GM15510 (cell line): ENCODE data around the gene ASPRV1.

ENCODE experiments used
- POLR2A ChIP-seq: IDR thresholded peaks from 3 replicates; pipeline ENCODE4 v1.6.1; 2011; ENCODE audit warnings: borderline replicate concordance; ENCODE audit not compliant: insufficient read length; ENCODE audit errors: extremely low read depth

The ASPRV1 gene

DNA sequence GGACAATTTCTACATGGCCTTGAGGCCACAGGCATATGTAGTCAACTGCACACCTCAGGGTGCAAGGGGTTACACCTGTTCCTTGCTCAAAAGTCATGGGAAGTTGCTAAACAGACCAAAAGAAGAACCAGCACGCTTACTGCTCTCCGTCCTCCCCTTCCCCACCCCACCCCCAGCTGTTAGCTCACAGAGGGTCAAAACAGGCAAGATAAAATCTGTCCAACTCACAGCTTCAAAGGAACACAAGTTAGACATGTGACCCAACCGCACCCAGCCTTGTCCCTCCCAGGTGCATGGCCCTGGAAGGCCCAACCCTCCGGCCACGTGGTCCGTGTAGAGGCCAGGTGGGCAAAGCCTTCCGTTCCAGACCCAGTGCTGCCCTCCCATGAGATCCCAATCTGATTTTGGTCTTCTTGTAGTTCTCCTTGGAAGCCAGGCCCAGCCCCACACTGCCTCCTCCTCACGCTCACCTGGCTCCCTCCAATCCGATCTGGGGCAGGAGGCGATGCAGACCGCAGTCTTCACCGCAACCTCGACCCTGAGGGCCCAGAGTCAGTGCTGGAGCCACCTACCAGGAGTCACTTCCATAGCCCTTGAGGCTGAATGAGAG lies 14.5 kb upstream of the ASPRV1 start:
- no peak for TF ChIP-seq POLR2A

DNA sequence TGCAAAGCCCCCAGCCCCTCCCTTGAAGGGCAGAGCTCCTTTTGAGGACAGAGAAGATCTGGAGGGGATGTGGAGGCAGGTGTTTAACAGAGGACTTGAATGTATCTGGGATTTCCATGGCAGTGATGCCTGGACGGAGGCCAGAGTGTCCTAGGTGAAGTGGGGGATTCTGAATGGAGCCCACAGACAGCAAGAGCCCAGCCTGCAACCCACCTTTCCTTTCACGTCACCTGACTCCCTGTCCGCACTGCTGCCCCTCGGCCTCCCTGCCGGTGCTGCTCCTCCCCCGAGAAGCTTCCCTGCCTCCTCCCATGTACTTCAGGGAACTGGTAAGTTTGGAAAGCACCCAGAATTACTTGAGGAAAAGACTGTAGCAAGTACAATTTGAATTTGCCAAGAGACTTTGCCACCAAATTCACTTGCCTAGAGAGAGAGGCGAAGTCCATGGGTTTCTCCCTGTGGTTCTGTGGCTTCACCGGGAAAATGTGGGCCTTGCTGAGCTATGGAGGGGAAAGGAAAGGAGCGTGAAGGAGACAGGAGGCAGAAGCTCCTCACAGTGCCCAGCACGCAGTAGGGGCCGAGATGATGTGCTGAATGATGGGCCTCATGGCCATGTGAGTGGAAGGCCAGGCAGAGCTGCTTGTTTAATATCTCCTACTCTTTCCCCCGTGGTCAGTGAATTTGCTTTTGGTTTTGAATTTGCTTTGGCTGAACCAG lies 13.9 kb upstream of the ASPRV1 start:
- no peak for TF ChIP-seq POLR2A

DNA sequence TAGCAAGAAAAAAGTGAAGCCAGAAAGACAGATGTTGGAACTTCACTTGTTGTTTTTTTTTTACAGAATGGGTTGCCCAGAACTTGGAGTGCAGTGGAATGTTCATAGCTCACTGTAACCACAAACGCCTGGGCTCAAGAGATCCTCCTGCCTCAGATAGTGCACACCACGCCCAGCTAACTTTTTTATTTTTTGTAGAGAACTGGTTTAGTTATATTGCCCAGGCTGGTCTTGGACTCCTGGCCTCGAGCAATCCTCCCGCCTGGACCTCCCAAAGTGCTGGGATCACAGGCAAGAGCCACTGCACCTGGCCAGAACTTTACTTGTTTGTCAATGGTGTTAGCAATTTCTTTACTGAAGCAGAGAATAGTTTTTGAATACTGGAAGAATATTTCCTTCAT lies 11.9 kb upstream of the ASPRV1 start:
- no peak for TF ChIP-seq POLR2A

DNA sequence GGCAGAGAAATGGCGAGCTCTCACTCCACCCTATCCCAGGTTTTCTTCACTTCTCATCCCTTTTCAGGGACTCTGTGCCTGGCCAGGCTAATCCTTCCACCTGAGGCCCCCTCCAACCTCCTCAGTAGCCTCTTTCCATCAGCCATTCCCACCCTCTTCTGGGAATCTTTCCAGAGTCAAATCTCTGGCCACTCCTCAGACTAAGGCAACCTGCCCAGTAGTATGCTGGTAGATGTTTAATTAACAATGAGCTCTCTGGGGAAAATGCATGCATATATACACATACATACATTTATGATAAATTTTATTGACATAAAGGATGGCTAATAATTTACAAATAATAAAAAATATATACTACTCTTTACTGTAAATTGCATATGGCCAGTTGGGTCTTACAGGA lies 11.4 kb upstream of the ASPRV1 start:
- no peak for TF ChIP-seq POLR2A

DNA sequence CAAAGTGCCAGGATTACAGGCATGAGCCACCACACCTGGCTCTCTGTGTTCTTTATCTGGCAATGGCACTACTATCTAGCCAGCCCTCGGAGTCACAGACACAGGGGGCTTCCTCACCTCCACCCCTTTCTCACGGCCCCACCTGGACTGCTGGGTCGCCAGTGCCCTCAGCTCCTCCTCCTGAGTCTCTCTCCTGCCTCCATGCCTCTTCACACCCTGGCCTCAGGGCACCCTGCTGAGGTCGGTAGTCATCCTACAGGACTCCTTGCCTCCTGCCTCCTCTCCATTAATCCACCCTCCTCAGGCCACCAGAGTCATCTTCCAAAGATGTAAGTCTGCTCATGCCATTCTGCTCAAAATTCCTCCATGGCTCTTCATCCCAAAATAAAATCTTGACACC lies 8.6 kb upstream of the ASPRV1 start:
- no peak for TF ChIP-seq POLR2A

DNA sequence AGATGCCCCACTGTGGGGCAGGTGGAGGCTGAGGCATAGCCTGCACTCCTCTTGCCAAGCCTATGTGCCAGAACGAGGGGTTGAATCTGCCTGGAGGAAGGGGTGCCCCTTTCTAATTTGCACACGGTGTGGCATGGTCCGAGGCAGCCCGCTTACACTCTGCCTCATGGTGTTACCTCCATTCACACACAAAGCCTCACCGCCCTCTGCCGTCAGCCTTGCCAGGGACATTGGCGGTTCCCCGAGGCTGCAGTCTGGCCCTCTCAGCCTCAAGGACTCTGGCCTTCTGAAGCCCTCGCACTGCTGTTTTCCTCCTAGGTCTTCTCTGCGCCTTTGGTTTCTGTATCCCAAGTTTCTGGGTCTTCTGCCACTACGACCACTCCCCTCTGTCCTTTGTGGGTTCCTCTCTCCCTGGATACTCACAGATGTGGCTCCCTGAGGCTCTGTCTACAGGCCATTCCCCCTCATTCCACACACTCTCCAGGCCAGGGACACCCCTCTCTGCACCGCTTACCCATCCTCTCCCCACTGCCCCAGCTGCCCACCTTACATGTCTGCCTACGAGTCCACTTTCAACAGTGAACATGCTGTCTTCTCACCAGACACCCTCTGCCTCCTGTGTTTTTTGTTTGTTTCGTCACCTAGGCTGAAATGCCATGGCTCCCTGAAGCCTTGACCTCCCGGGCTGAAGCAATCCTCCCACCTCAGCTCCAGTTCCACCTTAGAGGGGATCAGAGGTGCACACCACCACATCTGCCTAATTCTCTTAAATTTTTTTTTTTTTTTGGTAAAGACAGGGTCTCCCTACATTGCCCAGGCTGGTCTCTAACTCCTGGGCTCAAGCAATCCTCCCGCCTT lies 7.9 kb upstream of the ASPRV1 start:
- TF ChIP-seq POLR2A = no peak

DNA sequence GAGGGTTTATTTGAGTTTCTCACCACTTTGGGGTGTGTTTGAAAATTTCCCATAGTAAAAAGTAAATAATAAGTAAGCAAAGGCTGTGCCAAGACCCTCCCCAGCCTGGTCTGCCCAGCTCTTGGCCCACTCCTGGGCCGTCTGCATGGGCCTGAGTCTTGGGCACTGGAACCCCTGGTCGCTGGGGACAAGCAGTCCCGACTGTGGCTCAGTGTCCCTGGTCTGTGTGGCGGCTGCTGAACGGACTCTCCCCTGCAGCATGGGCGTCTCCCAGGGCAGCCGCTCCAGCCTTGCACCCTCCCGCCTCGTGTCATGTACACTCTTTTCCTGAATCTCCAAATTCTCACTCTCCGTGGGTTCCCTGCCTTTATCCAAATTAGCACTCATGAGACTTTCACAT lies 7.2 kb upstream of the ASPRV1 start:
- TF ChIP-seq POLR2A = no peak

DNA sequence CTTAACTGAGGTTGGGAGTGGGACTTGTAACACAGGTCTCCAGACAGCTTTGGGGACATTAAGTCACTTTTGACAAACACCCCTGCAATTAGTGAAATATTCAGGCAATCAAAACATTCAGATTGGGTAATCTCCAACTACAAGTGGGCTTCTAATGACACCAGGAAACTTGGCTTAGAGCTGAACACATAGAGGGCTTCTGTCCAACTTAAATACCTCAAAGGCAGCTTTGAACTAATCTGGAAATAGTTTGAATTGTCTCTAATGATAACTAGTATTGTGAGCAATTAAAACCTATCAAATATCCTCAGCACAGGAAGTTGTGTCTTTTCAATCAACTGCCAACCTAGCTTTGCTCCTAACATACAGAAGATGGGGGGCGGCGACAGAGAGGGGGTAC lies 5.1 kb upstream of the ASPRV1 start:
- TF ChIP-seq POLR2A = no peak

DNA sequence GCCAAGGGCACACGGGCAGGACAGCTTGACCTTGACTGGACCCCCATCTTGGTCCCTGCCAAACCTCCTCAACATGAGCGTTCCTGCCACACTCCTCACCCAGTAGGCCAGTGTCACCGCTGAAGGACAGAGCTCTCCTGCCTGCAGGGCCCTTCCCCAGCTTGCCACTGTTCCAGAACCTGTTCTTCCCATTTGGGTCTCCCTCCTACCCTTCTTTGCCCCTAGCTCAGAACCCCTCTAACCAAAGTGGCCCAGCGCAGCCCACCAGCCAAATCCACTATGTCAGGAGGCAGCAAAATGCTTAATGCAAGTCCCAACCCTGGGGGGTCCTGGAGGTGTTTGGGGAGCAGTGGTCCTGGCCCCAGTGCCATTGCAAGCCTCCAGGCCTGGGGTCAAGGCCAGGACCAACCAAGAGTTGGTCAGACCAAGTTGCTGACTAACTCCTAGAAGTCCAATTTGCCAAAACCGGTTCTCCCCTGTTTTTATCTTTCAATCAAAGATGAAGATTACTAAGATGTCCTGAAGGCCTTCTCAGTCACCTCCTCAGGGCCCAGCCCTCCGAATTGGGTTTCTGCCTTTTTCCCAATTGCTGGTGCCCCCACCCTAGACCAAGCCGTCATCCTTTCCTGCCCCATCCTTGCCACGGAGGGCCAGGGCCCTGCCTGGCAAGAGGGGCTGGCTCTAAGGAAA lies 4.5 kb upstream of the ASPRV1 start:
- no peak for TF ChIP-seq POLR2A

DNA sequence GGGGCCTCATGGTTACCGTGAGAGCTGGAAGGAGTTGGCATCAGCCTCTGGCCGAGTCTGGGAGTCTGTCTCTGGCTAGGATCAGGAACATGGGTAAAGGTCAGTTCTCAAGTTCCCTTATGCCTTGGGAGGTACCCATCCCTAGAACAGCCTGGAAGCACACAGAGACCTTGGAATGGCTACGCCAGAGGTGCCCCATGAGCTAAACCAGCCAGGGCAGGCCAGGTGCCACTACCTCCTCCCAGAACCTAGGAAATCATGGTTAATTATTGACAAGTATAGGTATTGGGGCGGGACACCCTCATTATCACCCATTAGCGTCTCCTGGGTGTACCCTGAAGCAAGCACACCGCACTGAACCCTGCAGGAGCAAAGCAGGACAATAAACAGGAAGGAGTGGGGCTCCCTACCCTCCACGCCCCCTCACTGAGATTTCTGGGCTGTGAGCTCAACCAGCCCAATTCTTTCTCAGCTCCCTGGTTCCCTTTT lies 3.0 kb upstream of the ASPRV1 start:
- no peak for TF ChIP-seq POLR2A

DNA sequence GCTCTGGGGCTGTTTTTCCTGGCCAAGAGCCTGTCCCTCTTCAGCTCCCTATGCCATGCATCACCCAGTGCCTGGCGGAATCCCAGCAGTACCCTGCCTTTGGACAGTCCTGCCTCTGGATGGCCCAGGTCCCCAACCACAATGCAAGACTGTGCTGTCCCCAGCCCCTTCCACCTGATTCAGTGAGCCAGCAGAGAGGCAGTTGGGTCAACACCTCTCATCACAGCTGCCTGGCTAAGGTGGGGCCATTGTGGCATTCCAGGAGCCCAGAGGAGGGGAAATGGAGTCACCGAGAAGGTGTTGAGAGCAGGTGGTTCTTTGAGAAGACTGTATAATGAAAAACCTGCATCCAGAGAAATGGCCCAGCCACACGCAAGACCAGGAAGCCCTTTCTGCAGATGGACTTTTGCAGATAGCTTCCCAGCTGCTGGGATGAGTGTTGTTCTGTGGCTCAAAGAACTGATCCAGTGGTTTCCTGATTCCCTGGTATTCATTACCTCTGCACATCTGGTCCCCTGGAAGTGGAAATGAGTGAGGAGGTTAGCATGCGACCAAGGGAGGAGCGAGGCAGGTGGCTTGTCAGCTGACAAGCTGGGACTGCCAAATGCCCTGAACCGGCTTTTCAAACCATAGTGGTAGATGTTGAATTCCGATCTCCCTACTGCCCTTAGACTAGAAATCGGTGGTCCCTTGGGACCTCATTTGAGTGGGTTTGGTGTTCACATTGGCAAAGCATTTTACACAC lies 1.7 kb upstream of the ASPRV1 start:
- no peak for TF ChIP-seq POLR2A

DNA sequence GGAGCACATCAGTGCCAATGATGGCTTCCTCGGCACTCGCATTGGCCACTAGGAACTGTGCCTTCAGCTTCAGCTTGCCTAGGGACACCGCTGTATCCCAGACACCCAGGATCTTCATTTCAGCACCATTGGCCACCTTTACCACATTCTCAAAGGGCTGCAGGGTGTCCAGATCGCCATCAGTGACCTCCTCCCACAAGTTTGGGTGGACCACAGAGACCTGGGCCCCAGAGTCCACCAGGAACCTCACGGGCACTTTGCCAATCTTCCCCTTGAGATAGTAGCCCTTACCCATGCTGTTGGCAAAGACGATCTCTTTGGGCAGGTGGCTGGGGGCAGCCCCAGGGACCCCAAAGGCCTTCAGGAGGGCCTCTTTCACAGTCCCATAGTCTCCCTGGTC lies 610 bp downstream of the ASPRV1 start:
- no peak for TF ChIP-seq POLR2A

DNA sequence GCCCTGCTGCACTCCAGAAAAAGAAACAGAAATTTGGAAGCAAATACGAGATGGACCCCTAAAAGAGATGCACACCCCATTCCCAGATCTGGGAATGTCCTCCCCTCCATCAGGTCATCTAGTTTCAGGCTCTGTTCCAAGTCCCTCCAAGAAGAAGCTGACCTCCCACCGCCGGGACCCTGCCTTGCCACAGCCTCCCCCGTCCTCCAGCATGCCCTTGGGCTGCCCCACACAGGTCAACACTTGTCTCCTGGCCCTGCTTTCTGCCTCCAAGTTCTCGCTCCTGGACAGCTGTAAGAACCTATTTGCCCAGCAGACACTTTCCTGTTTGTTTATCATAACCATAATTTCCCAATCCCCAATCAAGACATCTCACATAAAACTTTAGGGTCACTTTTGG lies 2.0 kb downstream of the ASPRV1 start:
- no peak for TF ChIP-seq POLR2A

DNA sequence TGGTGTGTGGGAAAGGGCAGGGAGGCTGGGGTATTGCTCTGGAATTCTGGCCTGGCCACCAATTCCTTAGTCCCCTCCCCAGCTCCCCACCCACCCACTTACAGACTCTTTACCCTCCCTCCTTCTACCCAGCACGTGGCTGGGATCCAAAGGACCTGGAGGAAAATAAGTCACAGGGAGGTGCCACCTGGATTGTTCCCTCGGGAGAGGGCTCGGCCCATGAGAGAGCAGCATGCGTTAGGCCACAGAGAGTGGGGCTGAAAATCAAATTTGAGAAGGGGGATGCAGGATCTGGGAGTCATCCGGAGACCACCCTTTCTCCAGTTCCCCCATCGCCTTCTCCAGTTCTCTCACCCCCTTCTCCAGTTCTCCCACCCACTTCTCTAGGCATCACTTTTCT lies 3.0 kb downstream of the ASPRV1 start:
- TF ChIP-seq POLR2A = no peak
